DOHH2 (cell line): ENCODE results near the gene KPNB1.

ENCODE experiments used
- H3F3A ChIP-seq: fragments of 200-600 bp; sonication (generic), shearing (Covaris generic); 2 replicates; pipeline ENCODE4 v1.6.0; 2016; ENCODE audit warnings: antibody characterized with exemption, mild to moderate bottlenecking; ENCODE audit not compliant: control insufficient read depth, insufficient read depth
- H3K27ac ChIP-seq: fragments of 200-600 bp; sonication (generic); 2 replicates; pipeline ENCODE4 v1.5.1; 2014; ENCODE audit warnings: low read depth, mild to moderate bottlenecking, low read length, moderate library complexity
- H3K27me3 ChIP-seq: fragments of 200-600 bp; sonication (generic); 2 replicates; pipeline ENCODE4 v1.6.1; 2014; ENCODE audit warnings: mild to moderate bottlenecking, low read length, mixed read lengths; ENCODE audit not compliant: control insufficient read depth
- H3K36me3 ChIP-seq: fragments of 200-600 bp; sonication (generic); 2 replicates; pipeline ENCODE4 v1.6.1; 2014; ENCODE audit warnings: mild to moderate bottlenecking, low read length, moderate library complexity, mixed read lengths; ENCODE audit not compliant: control insufficient read depth
- H3K4me1 ChIP-seq: fragments of 200-600 bp; sonication (generic); 2 replicates; pipeline ENCODE4 v1.6.1; 2014; ENCODE audit warnings: mild to moderate bottlenecking, low read length, mixed read lengths; ENCODE audit not compliant: control insufficient read depth
- H3K4me2 ChIP-seq: fragments of 200-600 bp; sonication (generic); 2 replicates; pipeline ENCODE4 v1.6.0; 2014; ENCODE audit warnings: mild to moderate bottlenecking, low read length, moderate library complexity
- H3K4me3 ChIP-seq: fragments of 200-600 bp; sonication (generic); 2 replicates; pipeline ENCODE4 v1.5.1; 2014; ENCODE audit warnings: mild to moderate bottlenecking, low read length, mixed read lengths
- H3K79me2 ChIP-seq: fragments of 200-600 bp; sonication (generic); 2 replicates; pipeline ENCODE4 v1.6.1; 2014; ENCODE audit warnings: mild to moderate bottlenecking, low read length, mixed read lengths; ENCODE audit not compliant: control insufficient read depth
- H3K9me2 ChIP-seq: fragments of 200-600 bp; sonication (generic); replicated peaks from 2 replicates; pipeline ENCODE4 v1.6.1; 2014; ENCODE audit warnings: mild to moderate bottlenecking, low read length, mixed read lengths; ENCODE audit not compliant: control insufficient read depth
- H3K9me3 ChIP-seq: fragments of 200-600 bp; sonication (generic); 2 replicates; pipeline ENCODE4 v1.6.1; 2014; ENCODE audit warnings: antibody characterized with exemption, low read length, mixed read lengths; ENCODE audit not compliant: control insufficient read depth, insufficient read depth
- H4K20me1 ChIP-seq: fragments of 200-600 bp; sonication (generic); 2 replicates; pipeline ENCODE4 v1.6.0; 2014; ENCODE audit warnings: low read depth, mild to moderate bottlenecking, antibody characterized with exemption, low read length, moderate library complexity; ENCODE audit not compliant: control insufficient read depth, insufficient read depth
- CTCF ChIP-seq: fragments of 200-600 bp; sonication (generic); IDR thresholded peaks from one replicate; pipeline ENCODE4 v1.5.1; 2014; ENCODE audit warnings: antibody characterized with exemption, mild to moderate bottlenecking, low read depth, low read length; ENCODE audit not compliant: poor library complexity, severe bottlenecking
- EZH2phosphoT487 ChIP-seq: fragments of 200-600 bp; sonication (generic); IDR thresholded peaks from 2 replicates; pipeline ENCODE4 v1.6.1; 2017; ENCODE audit warnings: borderline replicate concordance, mild to moderate bottlenecking, antibody characterized with exemption, low read length, moderate library complexity, mixed read lengths

KPNB1 gene

GRCh38 chr17:47724705-47725104 is 75.0 kb downstream of the KPNB1 start:
- Histone ChIP-seq H3K36me3 (no peaks in the 10 kb centered on the region), H3K4me2 (no peak overlapping the region), H4K20me1 (no peaks in the 10 kb centered on the region), H3K4me1 (no peaks in the 10 kb centered on the region), H3K79me2 (no peaks in the 10 kb centered on the region), H3K27me3 (peaks cover 29% of the 10 kb centered on the region), H3K4me3 (no peak overlapping the region), H3F3A (no peaks in the 10 kb centered on the region), H3K9me2 (no peaks in the 10 kb centered on the region), H3K9me3 (no peaks in the 10 kb centered on the region), H3K27ac (no peak overlapping the region)
- TF ChIP-seq EZH2phosphoT487 (no peak), CTCF (no peak)

GRCh38 chr17:47725446-47726111 is 75.9 kb downstream of the KPNB1 start:
- Histone ChIP-seq H3K9me2 (no peaks in the 10 kb centered on the region), H3K27ac (no peak overlapping the region), H4K20me1 (no peaks in the 10 kb centered on the region), H3K36me3 (no peaks in the 10 kb centered on the region), H3K4me2 (no peak overlapping the region), H3K4me1 (no peaks in the 10 kb centered on the region), H3K4me3 (no peak overlapping the region), H3K9me3 (no peaks in the 10 kb centered on the region), H3K27me3 (peaks cover 23% of the 10 kb centered on the region), H3K79me2 (no peaks in the 10 kb centered on the region), H3F3A (no peaks in the 10 kb centered on the region)
- TF ChIP-seq EZH2phosphoT487, result no peak
- peak; percentile 23 for TF ChIP-seq CTCF

GRCh38 chr17:47726796-47727703 is 77.3 kb downstream of the KPNB1 start:
- Histone ChIP-seq H3K4me1 (no peaks in the 10 kb centered on the region), H3F3A (no peaks in the 10 kb centered on the region), H3K4me2 (no peak overlapping the region), H3K36me3 (no peaks in the 10 kb centered on the region), H3K27me3 (peaks cover 19% of the 10 kb centered on the region), H3K79me2 (no peaks in the 10 kb centered on the region), H3K9me2 (no peaks in the 10 kb centered on the region), H3K9me3 (no peaks in the 10 kb centered on the region), H3K4me3 (no peak overlapping the region), H3K27ac (no peak overlapping the region), H4K20me1 (no peaks in the 10 kb centered on the region)
- TF ChIP-seq EZH2phosphoT487 (no peak), CTCF (no peak)
